Astrocyte (in vitro differentiated cells and primary cell): Measurements from ENCODE around the gene FRMD4B.

ENCODE experiments used
- CTCF ChIP-seq: IDR thresholded peaks from 2 replicates; pipeline ENCODE4 v1.5.1; 2011; ENCODE audit warnings: low read depth, mild to moderate bottlenecking, inconsistent platforms, low read length, moderate library complexity; ENCODE audit not compliant: insufficient read depth
- EZH2 ChIP-seq: IDR thresholded peaks from 2 replicates; pipeline ENCODE4 v1.6.1; 2012; ENCODE audit warnings: mild to moderate bottlenecking, low read length, inconsistent platforms; ENCODE audit not compliant: insufficient read depth

DNA sequence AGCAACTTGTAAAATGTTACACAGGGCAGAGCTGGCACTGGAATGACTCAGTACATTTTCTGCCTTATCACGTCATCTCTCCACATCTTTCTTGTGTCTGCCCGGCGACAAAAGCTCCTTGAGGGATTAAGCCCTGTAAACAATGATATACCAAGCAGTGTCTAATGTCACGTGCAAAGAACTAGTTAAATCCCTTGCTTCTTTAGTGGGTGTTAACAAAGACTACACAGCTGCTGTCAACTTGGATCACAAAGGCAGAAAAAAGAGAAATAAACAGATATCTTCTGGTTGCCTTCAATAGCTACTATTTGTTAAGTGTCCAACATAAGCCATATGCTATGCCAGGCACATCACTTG, 48.1 kb upstream of the FRMD4B start:
- TF ChIP-seq CTCF: no peak
- TF ChIP-seq EZH2: no peak
